NT2/D1 (cell line): ENCODE results near the gene IGF2BP2.

Experiments
- SUZ12 ChIP-seq: IDR thresholded peaks from 2 replicates; pipeline ENCODE4 v1.6.1; 2011; ENCODE audit not compliant: insufficient read length, insufficient read depth; ENCODE audit errors: extremely low read depth
- ZNF274 ChIP-seq: IDR thresholded peaks from 2 replicates; pipeline ENCODE4 v1.6.1; 2011; ENCODE audit warnings: mild to moderate bottlenecking, low read depth, low read length

GRCh38 chr3:185778821-185779220 is 46.0 kb downstream of the IGF2BP2 start:
- no peak for TF ChIP-seq ZNF274
- no peak for TF ChIP-seq SUZ12
